Central memory CD4-positive, alpha-beta T cell (primary cell): Measurements from ENCODE around the gene DLG2.
"Not testable (repeated sequence)": the region's sequence is repeated elsewhere in the genome, so short reads cannot be mapped to it uniquely, and the experiment has no call there.

Experiments used
- DNase-seq: peaks from one replicate; pipeline ENCODE4 v3.0.0; 2022
- total RNA-seq, 3 experiments: gene quantifications; one replicate each; lab custom pipeline; 2026; lab: John Stamatoyannopoulos, UW

The DLG2 gene
- total RNA-seq = 0.71 to 7.9 (median 3.1) reads per million in 3 experiments

DNA sequence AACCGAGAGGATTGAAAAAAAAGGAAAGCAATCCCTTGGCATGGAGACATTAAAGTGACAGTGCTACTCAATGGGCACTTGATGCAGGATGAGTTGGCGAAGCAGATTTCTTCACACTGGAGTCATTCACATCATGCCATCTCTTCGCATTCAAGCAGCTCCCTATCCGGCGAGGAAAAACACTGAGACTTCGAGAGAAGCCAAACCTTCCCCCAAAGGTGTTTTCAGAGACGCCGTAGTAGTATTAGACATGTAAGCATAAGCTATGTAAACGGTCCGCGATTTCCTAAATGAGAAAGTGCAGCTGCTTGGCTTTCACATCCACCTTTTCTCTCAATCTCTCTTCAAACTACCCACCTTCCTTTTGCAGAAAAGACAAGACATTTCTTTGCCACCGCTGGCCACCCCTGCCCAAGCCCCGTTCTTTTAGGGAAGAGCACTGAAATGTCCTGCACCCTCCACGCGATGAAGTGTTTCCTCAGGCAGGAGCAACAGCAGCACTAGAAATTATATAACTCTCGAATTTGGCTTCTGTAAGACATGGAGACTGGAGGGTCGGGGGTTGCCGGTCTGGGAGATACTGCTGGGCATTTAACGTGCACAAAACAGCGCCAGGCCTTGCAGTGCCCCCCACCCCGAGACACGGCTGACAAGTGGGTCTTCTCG, at the start of gene DLG2:
TSS of gene DLG2 (minus strand) at position 13 of the 666 bp plus-strand sequence.
- no peak for DNase-seq

- no peak for DNase-seq
Observed at GRCh38 chr11:85673393-85673792, 46.2 kb upstream of the DLG2 start.

DNA sequence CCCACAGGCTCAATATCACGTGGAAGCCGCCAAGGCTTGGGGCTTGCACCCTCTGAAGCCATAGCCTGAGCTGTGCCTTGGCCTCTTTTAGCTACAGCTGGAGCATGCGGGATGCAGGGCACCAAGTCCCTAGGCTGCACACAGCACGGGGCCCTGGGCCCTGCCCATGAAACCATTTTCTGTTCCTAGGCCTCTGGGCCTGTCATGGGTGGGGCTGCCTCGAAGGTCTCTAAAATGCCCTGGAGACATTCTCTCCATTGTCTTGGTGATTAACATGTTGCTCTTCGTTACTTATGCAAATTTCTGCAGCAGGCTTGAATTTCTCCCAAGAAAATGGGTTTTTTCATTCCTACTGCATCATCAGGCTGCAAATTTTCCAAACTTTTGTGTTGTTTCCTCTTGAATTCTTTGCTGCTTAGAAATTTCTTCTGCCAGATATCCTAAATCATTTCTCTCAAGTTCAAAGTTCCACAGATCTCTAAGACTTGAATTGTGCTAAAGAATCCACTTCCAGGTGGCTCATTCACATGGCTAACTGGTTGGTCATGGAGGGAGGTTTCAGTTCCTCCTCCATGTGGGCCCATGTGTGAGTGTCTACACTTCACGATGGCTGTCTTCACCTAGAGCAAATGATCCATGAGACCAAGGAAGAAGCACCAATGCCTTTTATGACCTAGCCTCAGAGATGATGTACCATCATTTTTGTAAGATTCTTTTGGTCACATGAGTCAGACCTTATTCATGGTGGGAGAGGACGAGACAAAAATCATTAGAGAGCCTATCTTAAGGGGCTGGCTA, 45.2 kb upstream of the DLG2 start:
- DNase-seq = no peak

DNA sequence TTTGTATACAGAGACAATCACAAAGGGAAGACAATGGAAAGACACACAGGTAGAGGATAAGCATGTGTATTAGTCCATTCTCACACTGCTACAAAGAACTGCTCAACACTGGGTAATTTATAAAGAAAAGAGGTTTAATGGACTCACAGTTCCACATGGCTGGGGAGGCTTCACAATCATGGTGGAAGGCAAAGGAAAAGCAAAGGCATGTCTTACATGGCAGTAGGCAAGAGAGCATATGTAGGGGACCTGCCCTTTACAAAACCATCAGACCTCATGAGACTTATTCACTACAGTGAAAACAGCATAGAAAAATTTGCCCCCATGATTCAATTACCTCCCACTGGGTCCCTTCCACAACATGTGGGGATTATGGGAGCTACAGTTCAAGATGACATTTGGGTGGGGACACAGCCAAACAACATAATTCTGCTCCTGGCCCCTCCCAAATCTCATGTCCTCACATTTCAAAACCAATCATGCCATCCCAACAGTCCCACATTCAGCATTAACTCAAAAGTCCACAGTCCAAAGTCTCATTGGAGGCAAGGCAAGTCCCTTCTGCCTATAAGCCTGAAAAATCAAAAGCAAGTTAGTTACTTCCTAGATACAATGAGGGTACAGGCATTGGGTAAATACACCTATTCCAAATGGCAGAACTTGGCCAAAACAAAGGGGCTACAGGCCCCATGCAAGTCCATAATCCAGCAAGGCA, 44.0 kb upstream of the DLG2 start:
- not testable (repeated sequence) for DNase-seq

GRCh38 chr11:85668157-85668556, 41.0 kb upstream of the DLG2 start:
- DNase-seq = no peak

DNA sequence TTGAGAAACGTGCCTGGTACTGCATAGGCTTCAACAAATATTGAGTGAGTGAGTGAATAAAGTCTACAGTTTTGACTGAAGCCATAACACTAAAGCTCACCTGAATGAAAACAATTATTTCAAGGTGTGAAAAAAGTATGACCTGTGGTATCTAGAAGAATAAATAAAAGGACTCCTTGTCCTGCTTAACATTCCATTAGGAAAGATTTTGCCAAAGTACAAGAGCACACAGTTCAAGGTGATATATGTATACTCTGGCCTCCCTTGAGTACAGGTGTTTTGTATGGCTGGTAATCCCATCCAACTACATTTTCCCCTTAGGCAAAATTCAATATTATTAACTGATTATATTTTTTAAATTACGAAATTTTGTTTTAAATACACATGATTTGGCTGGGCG, 39.5 kb upstream of the DLG2 start:
- DNase-seq = no peak

- no peak for DNase-seq
Observed at GRCh38 chr11:85665733-85666132, 38.6 kb upstream of the DLG2 start.

DNA sequence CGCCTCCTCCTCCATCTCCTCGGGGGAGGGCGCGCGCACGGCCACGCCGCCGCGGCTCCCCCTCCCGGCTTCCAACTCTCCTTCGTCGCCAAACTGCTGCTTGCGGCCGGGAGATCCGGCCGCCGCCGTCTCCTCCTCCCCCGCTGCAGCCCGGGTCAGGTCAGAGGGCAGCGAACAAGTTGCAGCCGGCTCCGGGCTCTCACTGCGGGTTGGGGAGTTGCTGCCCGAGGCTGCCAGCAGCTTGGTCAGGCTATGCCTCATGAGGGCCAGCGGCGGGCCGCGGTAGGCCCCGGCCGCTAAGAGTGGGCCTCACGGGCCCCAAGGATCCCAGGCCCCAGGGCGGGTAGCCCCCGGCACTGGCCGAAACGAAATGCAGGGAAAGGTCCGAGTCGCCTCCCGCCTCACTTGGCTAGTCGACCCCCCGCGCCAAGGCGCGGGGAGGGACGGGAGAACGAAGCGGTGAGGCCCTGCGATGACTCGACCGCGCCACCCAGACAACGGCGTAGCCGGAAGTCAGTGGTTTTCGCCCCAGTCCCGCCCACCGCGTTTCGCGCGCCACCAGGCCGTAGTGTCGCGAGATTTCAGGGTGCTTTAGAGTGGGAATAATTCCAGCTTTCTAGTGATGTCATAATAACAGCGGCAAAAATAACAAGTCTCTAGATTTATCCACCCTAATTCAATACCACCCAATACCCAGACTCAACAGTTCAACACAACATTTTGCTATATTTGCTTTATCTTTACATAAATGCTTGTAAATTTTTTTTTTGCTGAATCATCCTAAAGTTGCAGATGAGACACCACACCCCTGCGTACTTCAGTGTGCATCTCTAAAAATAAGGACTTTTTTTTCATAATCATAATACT, 37.7 kb upstream of the DLG2 start, which contains the start of gene CREBZF:
TSS of gene CREBZF (minus strand) at position 515 of the 867 bp plus-strand sequence. CDS start at position 261, 254 bp downstream.
- DNase-seq = peak; percentile 91

GRCh38 chr11:85663753-85664614, 36.8 kb upstream of the DLG2 start:
- DNase-seq = peak; percentile 90

- DNase-seq = peak; percentile 32
Observed at GRCh38 chr11:85663080-85663752, 36.1 kb upstream of the DLG2 start.

DNA sequence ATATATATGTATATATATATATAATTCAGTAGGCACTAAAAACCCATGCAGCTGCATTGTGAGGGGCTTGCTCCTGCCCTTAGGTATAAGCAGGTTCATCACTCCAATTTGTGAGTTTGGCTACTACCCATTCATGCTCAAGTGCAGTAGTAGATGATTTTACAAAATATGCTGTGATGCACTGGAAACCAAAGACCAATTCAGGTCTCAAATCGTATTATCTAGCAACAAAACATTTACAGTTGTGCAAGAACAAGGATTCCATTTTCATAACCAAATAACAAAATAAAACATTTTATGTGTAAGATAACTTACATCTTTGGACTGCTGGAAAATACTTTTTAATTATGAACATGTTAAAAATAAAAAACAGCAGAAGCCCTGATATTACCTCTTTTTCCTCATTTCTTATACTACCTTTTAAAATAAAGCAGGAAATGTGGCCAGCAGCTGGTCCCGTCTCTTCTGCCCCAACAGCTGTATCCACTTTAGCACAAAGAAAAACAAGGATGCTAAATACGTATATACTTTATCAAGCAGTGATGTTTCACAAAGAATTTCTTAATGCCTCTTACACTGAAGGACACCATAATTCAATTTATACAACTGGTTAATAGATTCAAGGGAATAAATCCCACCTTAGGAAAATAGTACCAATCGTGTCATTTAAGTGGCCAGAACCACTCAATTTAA, 35.0 kb upstream of the DLG2 start:
- no peak for DNase-seq

- no peak for DNase-seq
Observed at GRCh38 chr11:85658180-85658579, 31.0 kb upstream of the DLG2 start.

GRCh38 chr11:85656777-85657176, 29.6 kb upstream of the DLG2 start:
- DNase-seq = no peak

DNA sequence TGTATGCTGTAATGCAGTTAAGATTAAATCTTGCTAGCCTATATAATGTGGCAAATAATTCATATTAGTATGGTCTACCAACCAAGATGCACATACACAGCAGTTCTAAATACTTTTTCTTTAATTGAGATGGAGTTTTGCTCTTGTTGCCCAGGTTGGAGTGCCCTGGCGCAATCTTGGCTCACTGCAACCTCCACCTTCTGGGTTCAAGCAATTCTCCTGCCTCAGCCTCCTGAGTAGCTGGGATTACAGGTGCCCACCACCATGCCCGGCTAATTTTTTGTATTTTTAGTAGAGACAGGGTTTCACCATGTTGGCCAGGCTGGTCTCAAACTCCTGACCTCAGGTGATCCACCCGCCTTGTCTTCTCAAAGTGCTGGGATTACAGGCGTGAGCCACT, 27.2 kb upstream of the DLG2 start:
- not testable (repeated sequence) for DNase-seq

- DNase-seq = no peak
Observed at GRCh38 chr11:85652786-85653447, 25.8 kb upstream of the DLG2 start.

GRCh38 chr11:85651118-85651517, 24.0 kb upstream of the DLG2 start:
- no peak for DNase-seq

GRCh38 chr11:85647604-85648299, 20.6 kb upstream of the DLG2 start, which contains the start of gene TMEM126A:
Gene TMEM126A (plus strand): TSS chr11:85647967. CDS start chr11:85650256, 2,289 bp downstream.
- peak; percentile 90 for DNase-seq

DNA sequence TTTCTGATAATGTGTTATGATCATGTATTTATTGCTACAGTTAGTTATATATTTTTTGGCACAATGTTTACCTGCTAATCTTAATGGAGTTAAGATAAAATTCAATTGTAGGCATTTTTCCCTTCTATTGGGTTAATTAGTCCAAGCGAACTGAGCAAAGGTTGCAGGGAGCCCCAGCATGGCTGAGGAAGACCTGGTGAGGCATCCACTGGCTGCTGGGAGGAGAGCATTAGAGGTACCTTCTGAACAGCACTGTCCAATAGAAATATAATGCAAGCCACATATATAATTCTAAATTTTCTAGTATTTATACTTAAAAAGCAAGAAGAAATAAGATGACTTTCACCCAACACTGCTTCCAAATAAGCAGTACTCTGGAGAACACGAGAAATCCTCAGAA, 19.9 kb upstream of the DLG2 start:
- no peak for DNase-seq

- DNase-seq = no peak
Observed at GRCh38 chr11:85643191-85643614, 16.1 kb upstream of the DLG2 start.
